Suppressor macrophage treated with lipopolysaccharide for 1 hour (primary cell): ENCODE results near the gene ITGB1BP1.
A peak's percentile ranks its signal among the peaks of the same experiment; 100 is the strongest.

Experiments
- DNase-seq, 3 donors: peaks; one replicate each; pipeline ENCODE4 v3.0.0-alpha.2; 2020 to 2022

Gene ITGB1BP1

DNA sequence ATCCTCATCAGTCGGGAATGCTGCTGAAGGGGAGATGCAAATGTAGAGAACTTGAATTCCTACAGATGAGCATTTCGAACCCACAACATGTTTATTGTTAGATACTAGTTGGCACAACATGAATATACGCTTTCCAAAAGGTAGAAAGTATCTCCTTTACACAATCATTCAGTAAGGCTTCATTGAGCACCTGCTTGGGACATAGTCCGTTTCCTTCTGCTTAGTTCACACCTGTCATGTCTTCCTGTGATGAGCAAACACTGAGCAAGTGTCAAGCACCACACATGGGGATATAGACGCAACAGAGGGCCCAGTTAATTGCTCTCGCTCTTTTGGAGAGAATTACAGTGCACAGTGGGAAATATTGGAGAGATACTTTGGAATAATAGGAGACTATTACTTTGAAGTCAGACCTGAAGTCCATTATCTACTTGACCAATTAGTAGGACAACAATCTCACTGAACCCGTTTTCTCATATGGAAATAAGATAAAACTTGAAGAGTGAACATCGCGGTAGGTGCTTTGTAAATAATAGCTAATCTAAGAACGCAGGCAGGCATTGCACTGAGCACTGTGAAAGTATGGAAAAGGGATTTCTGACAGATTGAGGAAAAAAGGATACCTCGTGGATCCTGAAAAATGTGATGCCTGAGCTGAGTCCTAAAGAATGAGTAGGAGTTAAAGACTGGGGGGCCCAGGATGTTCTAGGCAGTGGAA is 1.3 kb upstream of the ITGB1BP1 start:
- DNase-seq, result peak in 1 of 3 donors; percentile 10

DNA sequence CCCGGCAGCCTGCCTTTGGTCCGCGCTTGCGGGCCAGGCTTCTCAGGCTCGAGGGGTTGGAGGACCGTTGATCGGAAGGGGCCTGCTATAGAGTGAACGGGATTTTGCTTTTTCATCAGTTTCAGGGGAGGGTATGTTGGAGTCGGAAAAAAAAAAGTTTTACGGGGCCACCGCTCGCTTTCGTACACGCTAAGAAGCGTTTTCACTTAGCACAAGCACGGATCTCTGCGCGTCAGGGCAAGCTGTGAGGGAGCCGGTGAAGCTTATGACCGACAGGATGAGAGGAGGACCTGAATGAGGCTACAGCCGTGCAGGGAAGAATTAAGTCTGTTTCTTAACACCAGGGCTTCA is 569 bp upstream of the ITGB1BP1 start:
- peak; percentile 31 to 44 (median 37) for DNase-seq

- peak; percentile 57 to 77 (median 61) for DNase-seq
Observed at GRCh38 chr2:9422321-9423099, 818 bp downstream of the ITGB1BP1 start.

GRCh38 chr2:9420495-9420894 is 2.8 kb downstream of the ITGB1BP1 start:
- no peak for DNase-seq

DNA sequence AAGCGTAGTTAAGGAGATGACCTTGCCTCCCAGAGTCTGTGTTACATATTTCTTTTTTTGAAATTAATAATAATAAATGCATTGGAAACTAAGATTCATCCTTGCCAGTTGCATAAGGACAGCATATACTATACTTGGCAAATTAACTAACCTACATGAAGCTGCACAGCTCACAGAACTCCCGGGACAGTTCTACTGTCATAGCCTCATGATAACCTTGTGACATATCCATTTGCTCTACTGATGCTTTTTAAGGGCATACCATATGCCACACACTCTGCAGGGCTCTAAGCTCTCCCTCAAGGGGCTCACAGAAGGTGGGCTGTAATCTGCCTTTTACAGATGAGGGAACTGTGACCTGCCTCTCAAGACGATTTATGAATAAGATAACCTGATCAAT is 3.8 kb downstream of the ITGB1BP1 start:
- peak; percentile 48 to 52 (median 50) for DNase-seq

DNA sequence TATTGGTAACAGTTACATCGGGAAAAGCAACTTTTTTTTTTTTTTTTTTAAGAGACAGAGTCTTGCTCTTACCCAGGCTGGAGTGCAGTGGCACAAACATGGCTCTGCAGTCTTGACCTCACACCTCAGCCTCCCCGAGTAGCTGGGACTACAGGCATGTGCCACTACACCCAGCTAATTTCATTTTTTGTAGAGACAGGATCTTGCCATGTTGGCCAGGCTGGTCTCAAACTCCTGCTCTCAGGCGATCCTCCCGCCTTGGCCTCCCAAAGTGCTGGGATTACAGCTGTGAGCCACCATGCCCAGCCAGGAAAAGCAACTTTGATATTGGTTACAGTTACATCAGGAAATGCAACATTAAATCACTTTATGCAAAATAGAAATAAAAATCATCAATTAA is 4.6 kb downstream of the ITGB1BP1 start:
- DNase-seq, result no peak

DNA sequence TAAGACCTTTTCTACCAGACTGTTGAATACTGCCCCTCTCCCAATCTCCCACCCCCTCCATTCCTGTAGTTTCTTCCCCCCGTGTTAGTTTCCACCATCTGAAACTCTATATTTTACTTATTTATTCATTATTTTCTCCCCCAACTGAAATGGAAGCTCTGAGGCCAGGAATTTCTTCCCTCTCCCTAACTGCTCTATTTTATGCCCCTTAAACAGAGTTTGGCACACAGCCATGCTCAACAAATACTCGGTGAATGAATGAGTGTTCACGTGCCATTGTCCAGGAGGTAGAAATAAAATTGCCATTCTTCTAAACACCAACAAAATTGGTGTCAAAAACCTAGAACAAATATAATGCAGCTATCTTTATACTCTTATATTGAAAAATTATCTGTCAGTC is 5.6 kb downstream of the ITGB1BP1 start:
- no peak for DNase-seq

DNA sequence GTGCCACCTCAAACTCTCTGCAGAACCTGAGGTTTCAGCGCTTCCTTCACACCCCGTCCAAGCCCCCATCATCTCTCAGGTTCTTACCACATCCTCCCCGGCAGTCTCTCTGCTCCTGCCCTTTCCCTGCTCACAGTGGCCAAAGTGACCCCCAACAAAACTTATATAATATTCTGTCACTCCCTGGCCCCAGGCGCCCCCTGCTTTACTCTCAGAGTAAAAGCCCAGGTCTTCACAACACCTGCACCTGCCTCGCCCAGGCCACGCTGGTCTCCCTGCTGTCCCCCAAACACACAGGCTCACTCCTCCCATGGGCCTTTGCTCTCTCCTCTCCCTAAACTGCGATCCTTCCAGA is 6.4 kb downstream of the ITGB1BP1 start:
- no peak for DNase-seq

DNA sequence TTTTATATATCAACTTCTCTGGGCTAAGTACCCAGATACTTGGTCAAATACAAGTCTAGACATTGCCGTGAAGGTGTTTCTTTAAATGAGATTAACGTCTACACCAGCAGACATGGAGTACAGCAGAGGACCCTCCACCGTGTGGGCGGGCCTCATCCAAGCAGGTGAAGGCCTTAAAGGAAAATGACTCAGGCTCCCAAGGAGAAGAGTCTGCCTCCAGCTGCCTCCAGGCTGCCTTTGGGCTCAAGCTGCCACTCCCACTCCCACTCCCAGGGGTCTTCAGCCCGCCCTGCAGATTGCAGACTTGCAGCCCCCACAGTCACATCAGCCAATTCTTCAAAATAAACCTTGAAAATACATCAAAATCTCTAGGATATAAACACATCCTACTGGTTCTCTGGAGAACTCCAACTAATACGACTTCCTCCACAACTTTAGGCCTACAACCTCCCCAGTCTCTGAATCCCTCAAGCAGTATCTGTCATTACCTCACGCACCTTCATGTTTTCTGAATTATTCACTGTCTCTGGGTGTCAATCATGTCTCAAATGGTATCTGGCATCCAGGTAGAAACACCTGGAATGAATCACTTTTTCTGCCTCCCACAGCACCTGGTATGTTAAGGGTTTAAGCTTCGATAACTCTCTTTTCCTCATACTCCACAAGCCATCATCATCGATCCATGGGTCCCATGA is 6.9 kb downstream of the ITGB1BP1 start:
- no peak for DNase-seq

DNA sequence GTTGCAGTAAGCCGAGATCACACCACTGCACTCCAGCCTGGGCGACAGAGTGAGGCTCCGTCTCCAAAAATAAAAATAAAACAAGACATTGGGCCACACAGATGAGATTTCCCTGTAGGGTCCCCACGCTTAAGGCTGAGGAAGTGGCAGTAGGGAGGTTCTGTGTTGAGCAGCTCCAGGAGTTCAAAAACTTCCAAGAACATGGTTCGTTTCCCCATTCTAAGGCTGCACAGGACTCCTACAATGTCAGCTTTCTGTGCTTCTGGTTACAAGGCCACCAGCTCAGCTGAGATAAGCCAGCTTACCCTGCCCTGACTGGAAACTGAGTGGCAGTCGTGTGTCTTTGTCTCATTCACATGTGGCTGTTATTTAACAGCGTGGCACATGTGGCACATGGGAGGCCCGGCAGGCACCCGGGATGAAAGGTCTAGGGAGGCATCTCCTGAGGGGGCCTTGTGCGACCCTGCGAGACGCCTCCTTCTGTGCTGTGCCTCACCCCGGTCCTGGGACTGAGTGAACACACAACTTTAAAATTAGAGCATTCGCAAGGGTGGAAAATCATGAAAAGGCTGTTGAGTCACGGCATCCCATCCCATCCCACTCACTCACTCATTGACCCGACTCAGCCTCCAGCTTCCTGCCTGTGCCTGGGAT is 7.7 kb downstream of the ITGB1BP1 start:
- DNase-seq, result peak; percentile 80 to 81 (median 80)

GRCh38 chr2:9412781-9413180 is 10.5 kb downstream of the ITGB1BP1 start:
- DNase-seq, result no peak

DNA sequence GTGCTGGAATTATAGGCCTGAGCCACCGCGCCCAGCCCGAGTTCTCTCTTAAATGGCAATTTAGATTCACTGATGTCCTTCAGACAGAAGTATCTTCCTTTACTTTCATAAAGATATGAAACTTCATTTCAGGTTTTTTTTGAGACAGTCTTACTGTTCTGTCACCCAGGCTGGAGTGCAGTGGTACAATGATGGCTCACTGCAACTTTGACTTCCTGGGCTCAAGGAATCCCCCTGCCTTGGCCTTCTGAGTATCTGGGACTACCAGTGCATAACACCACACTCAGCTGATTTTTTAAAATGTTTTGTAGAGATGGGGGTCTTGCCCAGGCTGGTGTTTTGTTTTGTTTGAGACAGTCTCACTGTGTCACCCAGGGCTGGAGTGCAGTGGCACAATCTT is 13.2 kb downstream of the ITGB1BP1 start:
- DNase-seq, result no peak

DNA sequence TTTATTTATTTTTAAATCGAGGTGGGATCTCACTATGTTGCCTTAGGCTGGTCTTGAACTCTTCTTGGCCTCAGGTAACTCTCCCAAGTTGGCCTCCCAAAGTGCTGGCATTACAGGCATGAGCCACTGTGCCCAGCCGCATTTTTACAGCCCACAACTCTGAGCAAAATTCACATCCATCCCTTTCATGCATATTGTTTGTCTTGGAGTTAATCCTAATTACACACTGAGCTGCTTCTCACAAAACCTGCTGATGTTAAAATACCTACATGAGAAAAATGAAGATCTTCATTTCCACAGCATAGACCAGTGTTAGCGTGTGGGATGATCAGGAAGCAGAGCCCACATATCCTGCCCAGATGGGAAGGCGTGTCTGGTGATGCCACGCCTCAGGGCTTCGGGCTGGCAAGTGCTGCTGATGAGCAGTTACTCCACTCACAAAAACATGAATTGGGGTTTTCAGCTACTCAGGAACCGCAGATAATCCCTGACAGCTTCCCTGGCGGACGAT is 14.6 kb downstream of the ITGB1BP1 start:
- DNase-seq, result peak in 1 of 3 donors; percentile 33

GRCh38 chr2:9407363-9407811 is 15.9 kb downstream of the ITGB1BP1 start:
- DNase-seq, result no peak

DNA sequence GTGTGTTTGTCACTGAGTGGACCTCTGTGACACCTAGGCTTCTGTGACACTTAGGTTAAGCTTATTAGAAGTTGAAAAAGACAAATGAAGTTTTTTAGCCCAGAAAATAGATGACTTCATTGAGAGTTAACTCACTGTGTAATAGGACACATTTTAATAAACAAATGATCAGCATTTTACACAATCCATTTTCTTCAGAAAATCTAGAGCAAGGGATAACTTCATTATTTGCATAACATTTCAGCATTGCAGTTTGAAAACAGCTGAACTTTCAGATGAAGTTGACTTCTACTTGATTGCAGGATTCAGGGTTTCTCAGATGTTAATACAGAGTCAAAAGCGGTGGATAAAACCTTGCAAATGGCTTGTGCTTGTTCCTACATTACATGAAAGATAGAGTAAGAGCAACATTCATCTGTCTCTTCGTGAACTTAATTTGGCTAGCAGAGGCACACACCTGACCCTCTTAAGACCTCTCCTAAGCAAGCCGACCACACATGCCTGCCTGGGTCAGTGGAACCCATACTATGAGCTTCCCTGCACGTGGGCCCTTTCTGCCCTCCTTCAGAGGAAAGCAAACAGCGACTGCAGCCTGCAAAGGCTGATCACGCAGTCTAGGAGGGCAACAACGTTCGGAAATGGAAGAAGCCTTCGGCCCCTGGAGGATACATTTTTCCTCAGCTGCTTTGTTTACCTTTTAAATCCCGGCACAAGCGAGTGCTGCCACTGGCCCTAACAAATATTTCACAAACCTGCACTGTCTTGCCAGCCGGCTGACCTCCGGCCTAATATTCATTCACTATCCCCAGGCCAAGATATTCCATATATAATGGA is 16.6 kb downstream of the ITGB1BP1 start:
- DNase-seq, result no peak

DNA sequence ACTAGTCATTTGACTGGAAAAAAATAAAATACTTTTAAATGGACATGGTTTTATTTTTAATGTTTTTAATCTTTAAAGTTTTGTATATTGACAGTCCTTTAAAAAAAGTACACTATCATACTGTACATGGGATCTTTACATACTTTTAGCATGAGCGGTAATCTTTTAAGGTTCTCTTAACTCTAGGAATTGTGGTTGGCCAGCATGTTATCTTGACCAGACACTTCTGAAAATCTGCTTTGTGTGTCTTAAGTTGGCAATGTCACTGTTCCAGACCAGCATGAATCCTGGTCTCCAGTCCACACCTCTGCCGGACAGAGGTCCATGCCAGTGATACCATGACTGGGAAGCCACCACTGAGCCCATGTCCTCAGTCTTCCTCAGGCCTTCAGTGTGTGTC is 17.7 kb downstream of the ITGB1BP1 start:
- DNase-seq, result no peak

- DNase-seq, result no peak
Observed at GRCh38 chr2:9404451-9404850, 18.9 kb downstream of the ITGB1BP1 start.

- no peak for DNase-seq
Observed at GRCh38 chr2:9403924-9404323, 19.4 kb downstream of the ITGB1BP1 start.

DNA sequence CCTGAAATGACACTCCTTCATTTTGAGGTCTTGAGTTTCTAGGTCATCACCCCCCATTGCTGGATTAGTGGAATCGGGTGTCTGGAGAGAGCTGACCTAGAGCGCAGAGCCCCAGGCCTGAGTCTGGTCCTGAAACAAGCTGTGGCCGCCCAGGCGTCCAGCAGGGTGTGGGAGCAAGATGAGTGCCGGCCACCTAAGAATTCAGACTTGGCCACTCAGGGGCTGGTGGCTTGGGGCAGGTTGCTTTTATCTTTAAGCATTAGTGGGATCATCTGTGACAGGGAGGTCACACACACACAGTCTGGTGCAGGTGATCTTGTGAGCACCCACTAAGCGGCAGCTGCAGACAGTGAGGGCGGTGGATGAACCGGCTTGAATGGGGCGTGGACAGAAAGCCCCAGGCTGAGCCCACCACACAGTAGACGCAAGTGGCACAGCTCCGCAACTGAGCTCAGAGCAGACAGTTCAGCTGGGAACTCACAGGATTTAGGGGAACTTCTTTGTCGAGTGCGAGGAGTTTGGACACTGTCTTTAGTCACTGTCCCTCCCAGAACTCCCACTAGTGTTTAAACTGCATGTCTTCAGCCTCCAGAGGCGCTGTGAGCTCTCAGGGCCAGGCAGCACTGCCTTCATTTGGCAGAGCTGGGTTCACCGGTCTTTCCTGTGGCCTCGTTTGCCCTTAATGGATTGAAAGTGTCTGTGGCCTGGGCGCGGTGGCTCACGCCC is 21.5 kb downstream of the ITGB1BP1 start:
- DNase-seq, result no peak

GRCh38 chr2:9401059-9401547 is 22.2 kb downstream of the ITGB1BP1 start:
- no peak for DNase-seq
